HCT116 (cell line): Measurements from ENCODE around the gene ITPK1. TPM values are rescaled to one million over a fixed set of nuclear protein-coding genes. Genes with fewer than 3 reads are reported as not detected.

Experiments
- ATAC-seq: fragments of 200-7000 bp; cut with Tn5 transposase; 2 replicates; pipeline ENCODE4 v1.9.1; 2020; ENCODE audit warnings: mild to moderate bottlenecking, moderate library complexity
- BruUV-seq: library from RNA; stranded (reverse); fragments of 400-500 nt; replicated peaks from 2 replicates; lab custom pipeline; 2021; lab: Mats Ljungman, UMichigan
- CTCF ChIA-PET: fragments of 300-600 bp; sonication (Branson Sonifier 250); formaldehyde crosslinking; loops from one replicate; lab custom pipeline; 2021; ENCODE audit warnings: antibody characterized with exemption; lab: Charles Lee
- POLR2A ChIA-PET: fragments of 300-600, 350-600 bp; sonication (Branson Sonifier 250); formaldehyde crosslinking; loops from one replicate; lab custom pipeline; 2021; ENCODE audit warnings: antibody characterized with exemption; lab: Charles Lee
- RAD21 ChIA-PET, 2 experiments: fragments of 300-600 bp; sonication (Branson Sonifier 250); formaldehyde crosslinking; loops; one replicate each; lab custom pipeline; 2023; ENCODE audit warnings: low total read pairs in 2 of 2; ENCODE audit not compliant: uncharacterized antibody in 2 of 2, unreplicated experiment in 2 of 2, low non-redundant PET in 1 of 2; lab: Charles Lee
- DNase-seq: peaks from one replicate; pipeline ENCODE4 v3.0.0-alpha.2; 2010; ENCODE audit warnings: low read depth, low spot score
- H2AFZ ChIP-seq: fragments of 200-600 bp; shearing (Covaris generic), sonication (generic); 2 replicates; pipeline ENCODE4 v1.6.1; 2017; ENCODE audit warnings: low read depth, mixed run types, mixed read lengths, antibody characterized with exemption, low read length; ENCODE audit not compliant: poor library complexity, severe bottlenecking
- H3K27ac ChIP-seq: 2 replicates; pipeline ENCODE4 v1.5.1; 2012; ENCODE audit warnings: low read depth, low read length
- H3K27me3 ChIP-seq: fragments of 200-600 bp; sonication (generic); 2 replicates; pipeline ENCODE4 v1.6.1; 2016; ENCODE audit warnings: mixed run types, low read length, mixed read lengths; ENCODE audit not compliant: insufficient read depth
- H3K36me3 ChIP-seq, 2 experiments: fragments of 200-500 bp in 1 of 2; fragments of 200-600 bp in 1 of 2; sonication (Bioruptor generic) in 1 of 2; sonication (generic) in 1 of 2; 2 replicates each; pipeline versions ENCODE4 v1.5.1 to v1.6.1; 2014 to 2016; ENCODE audit warnings: low read length in 2 of 2, inconsistent platforms in 1 of 2, mixed read lengths in 1 of 2, mixed run types in 1 of 2; ENCODE audit not compliant: insufficient read depth in 2 of 2, control insufficient read depth in 1 of 2
- H3K4me1 ChIP-seq, 2 experiments: fragments of 200-600 bp in 1 of 2; sonication (generic) in 1 of 2; 2 replicates each; pipeline versions ENCODE4 v1.5.1 to v1.6.1; 2012 to 2017; ENCODE audit warnings: low read length in 2 of 2, inconsistent platforms in 1 of 2, mild to moderate bottlenecking in 1 of 2, mixed read lengths in 1 of 2, mixed run types in 1 of 2, moderate library complexity in 1 of 2; ENCODE audit not compliant: insufficient read depth in 2 of 2, control insufficient read depth in 1 of 2
- H3K4me2 ChIP-seq: fragments of 200-600 bp; sonication (generic); 2 replicates; pipeline ENCODE4 v1.6.1; 2017; ENCODE audit warnings: mixed run types, low read length, mixed read lengths
- H3K4me3 ChIP-seq, 2 experiments: fragments of 200-600 bp in 1 of 2; sonication (generic) in 1 of 2; replicated peaks in 1 of 2; 2 replicates each; pipeline ENCODE4 v1.5.1; 2011 to 2016; ENCODE audit warnings: low read length in 2 of 2, control low read depth in 1 of 2, low read depth in 1 of 2, mild to moderate bottlenecking in 1 of 2, mixed read lengths in 1 of 2, mixed run types in 1 of 2
- H3K79me2 ChIP-seq: fragments of 200-600 bp; sonication (generic); 2 replicates; pipeline ENCODE4 v1.6.1; 2017; ENCODE audit warnings: mild to moderate bottlenecking, mixed run types, low read length, moderate library complexity, mixed read lengths; ENCODE audit not compliant: insufficient read depth
- H3K9ac ChIP-seq: fragments of 200-600 bp; sonication (generic); 2 replicates; pipeline ENCODE4 v1.6.1; 2016; ENCODE audit warnings: low read length, mixed read lengths
- H3K9me2 ChIP-seq: fragments of 200-600 bp; sonication (generic), shearing (Covaris generic); 2 replicates; pipeline ENCODE4 v1.6.1; 2017; ENCODE audit warnings: mixed run types, mild to moderate bottlenecking, moderate library complexity; ENCODE audit not compliant: insufficient read depth
- H3K9me3 ChIP-seq, 2 experiments: fragments of 200-500 bp in 1 of 2; fragments of 200-600 bp in 1 of 2; sonication (Bioruptor generic) in 1 of 2; sonication (generic) in 1 of 2; 2 replicates each; pipeline ENCODE4 v1.6.1; 2014 to 2017; ENCODE audit warnings: low read length in 2 of 2, mixed read lengths in 2 of 2, inconsistent platforms in 1 of 2, low read depth in 1 of 2, mild to moderate bottlenecking in 1 of 2, mixed run types in 1 of 2, moderate library complexity in 1 of 2; ENCODE audit not compliant: control insufficient read depth in 1 of 2, insufficient read depth in 1 of 2
- H4K20me1 ChIP-seq: fragments of 200-600 bp; sonication (generic), shearing (Covaris generic); 2 replicates; pipeline ENCODE4 v1.6.1; 2017; ENCODE audit warnings: mixed run types, mild to moderate bottlenecking, moderate library complexity; ENCODE audit not compliant: insufficient read depth
- CBX3 ChIP-seq: IDR thresholded peaks from 2 replicates; pipeline ENCODE4 v1.6.1; 2012; ENCODE audit warnings: low read depth
- CEBPB ChIP-seq: IDR thresholded peaks from 2 replicates; pipeline ENCODE4 v1.6.1; 2012; ENCODE audit warnings: low read depth
- CTCF ChIP-seq, 3 experiments: fragments of 200-600 bp in 1 of 3; sonication (generic) in 1 of 3; IDR thresholded peaks in 2 of 3; conservative IDR thresholded peaks in 1 of 3; 2 replicates each; pipeline ENCODE4 v1.5.1; 2012 to 2017; ENCODE audit warnings: low read depth in 2 of 3, low read length in 2 of 3, antibody characterized with exemption in 1 of 3, borderline replicate concordance in 1 of 3, control low read depth in 1 of 3, mild to moderate bottlenecking in 1 of 3, mixed read lengths in 1 of 3, mixed run types in 1 of 3, moderate library complexity in 1 of 3; ENCODE audit not compliant: insufficient read depth in 1 of 3
- EGR1 ChIP-seq: IDR thresholded peaks from 2 replicates; pipeline ENCODE4 v1.6.1; 2012; ENCODE audit warnings: low read depth
- ELF1 ChIP-seq: IDR thresholded peaks from 2 replicates; pipeline ENCODE4 v1.6.1; 2012; ENCODE audit warnings: low read depth, borderline replicate concordance
- FOSL1 ChIP-seq: IDR thresholded peaks from 2 replicates; pipeline ENCODE4 v1.6.1; 2012; ENCODE audit warnings: low read depth
- POLR2A ChIP-seq: IDR thresholded peaks from 2 replicates; pipeline ENCODE4 v1.7.0; 2011; ENCODE audit warnings: borderline replicate concordance; ENCODE audit not compliant: insufficient read depth, insufficient read length; ENCODE audit errors: extremely low read depth
- POLR2AphosphoS5 ChIP-seq: IDR thresholded peaks from 2 replicates; pipeline ENCODE4 v1.6.1; 2011; ENCODE audit warnings: mild to moderate bottlenecking, low read depth, low read length, moderate library complexity
- RAD21 ChIP-seq: IDR thresholded peaks from 2 replicates; pipeline ENCODE4 v1.6.1; 2012; ENCODE audit warnings: low read depth, mild to moderate bottlenecking
- SIN3A ChIP-seq: IDR thresholded peaks from 2 replicates; pipeline ENCODE4 v1.6.1; 2012; ENCODE audit warnings: low read depth
- SP1 ChIP-seq: IDR thresholded peaks from 2 replicates; pipeline ENCODE4 v1.6.1; 2012; ENCODE audit warnings: low read depth
- YY1 ChIP-seq: IDR thresholded peaks from 2 replicates; pipeline ENCODE4 v1.6.1; 2011; ENCODE audit warnings: low read length, low read depth, moderate library complexity, mild to moderate bottlenecking; ENCODE audit not compliant: insufficient replicate concordance; ENCODE audit errors: extremely low read depth
- ZFX ChIP-seq: fragments of 450-650 bp; IDR thresholded peaks from 2 replicates; pipeline ENCODE4 v1.6.1; 2017
- ZNF274 ChIP-seq: fragments of 200-500 bp; sonication (Bioruptor generic); IDR thresholded peaks from 2 replicates; pipeline ENCODE4 v1.6.1; 2014; ENCODE audit warnings: mild to moderate bottlenecking, low read depth, low read length, inconsistent platforms
- intact Hi-C: fragments of 100-400 bp; cut with micrococcal nuclease; formaldehyde crosslinking; loops from 2 replicates; pipeline ENCODE4 v1.10.0; 2022
- total RNA-seq: library from RNA; stranded (reverse); gene quantifications from one replicate; pipeline ENCODE4 v1.2.1, GENCODE V29; 2021; ENCODE audit not compliant: unreplicated experiment
- TF ChIP-seq, protein P1 (sequence below): IDR thresholded peaks from 2 replicates; pipeline ENCODE4 v1.6.1; 2011; ENCODE audit warnings: mild to moderate bottlenecking, low read length, moderate library complexity; ENCODE audit not compliant: insufficient replicate concordance; ENCODE audit errors: extremely low read depth

The ITPK1 gene
- total RNA-seq, 1 experiment from 2014 or later = 70.2 TPM

DNA sequence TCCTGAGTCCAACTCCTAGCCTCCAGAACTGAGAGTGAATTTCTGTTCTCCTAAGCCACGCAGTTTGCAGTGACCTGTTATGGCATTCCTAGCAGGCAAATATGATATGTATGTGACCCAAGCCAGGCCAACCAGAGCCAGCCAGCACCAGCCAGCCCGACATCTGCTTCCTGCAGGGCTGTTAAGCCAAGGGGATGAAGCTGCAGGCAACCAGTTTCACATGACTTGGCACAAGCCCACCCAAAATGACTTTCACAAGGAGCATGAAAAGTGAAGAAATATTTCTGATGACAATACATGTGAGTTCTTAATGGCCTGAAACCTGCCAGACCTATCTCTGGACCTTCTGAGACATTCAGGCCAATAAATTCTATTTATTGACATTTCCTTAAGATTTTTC, 68.1 kb downstream of the ITPK1 start:
- H3K79me2 ChIP-seq = peaks cover 15% of the 10 kb centered on the region; the same call in 1 of the 2 replicates
- no peak overlapping the region for H3K4me3 ChIP-seq
- TF ChIP-seq, protein P1, sequence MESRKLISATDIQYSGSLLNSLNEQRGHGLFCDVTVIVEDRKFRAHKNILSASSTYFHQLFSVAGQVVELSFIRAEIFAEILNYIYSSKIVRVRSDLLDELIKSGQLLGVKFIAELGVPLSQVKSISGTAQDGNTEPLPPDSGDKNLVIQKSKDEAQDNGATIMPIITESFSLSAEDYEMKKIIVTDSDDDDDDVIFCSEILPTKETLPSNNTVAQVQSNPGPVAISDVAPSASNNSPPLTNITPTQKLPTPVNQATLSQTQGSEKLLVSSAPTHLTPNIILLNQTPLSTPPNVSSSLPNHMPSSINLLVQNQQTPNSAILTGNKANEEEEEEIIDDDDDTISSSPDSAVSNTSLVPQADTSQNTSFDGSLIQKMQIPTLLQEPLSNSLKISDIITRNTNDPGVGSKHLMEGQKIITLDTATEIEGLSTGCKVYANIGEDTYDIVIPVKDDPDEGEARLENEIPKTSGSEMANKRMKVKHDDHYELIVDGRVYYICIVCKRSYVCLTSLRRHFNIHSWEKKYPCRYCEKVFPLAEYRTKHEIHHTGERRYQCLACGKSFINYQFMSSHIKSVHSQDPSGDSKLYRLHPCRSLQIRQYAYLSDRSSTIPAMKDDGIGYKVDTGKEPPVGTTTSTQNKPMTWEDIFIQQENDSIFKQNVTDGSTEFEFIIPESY = no peak
- TF ChIP-seq, all 23 proteins: peak for 0
- no peak for ATAC-seq
- no peak for DNase-seq
- H3K4me1 ChIP-seq = peaks cover 51 to 66% of the 10 kb centered on the region in 2 experiments
- no peaks in the 10 kb centered on the region for H3K27me3 ChIP-seq
- intact Hi-C loops = no loop called here
- no peaks in the 10 kb centered on the region for H3K36me3 ChIP-seq
- H4K20me1 ChIP-seq = no peaks in the 10 kb centered on the region
- no peak overlapping the region for H3K9ac ChIP-seq
- RAD21 ChIA-PET = no interaction called here
- POLR2A ChIA-PET = no interaction called here
- no peak overlapping the region for H2AFZ ChIP-seq
- BruUV-seq = no TSS peak
- no peak overlapping the region for H3K4me2 ChIP-seq
- CTCF ChIA-PET = no interaction called here
- no peaks in the 10 kb centered on the region for H3K9me3 ChIP-seq
- no peak overlapping the region for H3K27ac ChIP-seq
- no peaks in the 10 kb centered on the region for H3K9me2 ChIP-seq

- BruUV-seq = no TSS peak
- no peak overlapping the region for H3K4me2 ChIP-seq
- POLR2A ChIA-PET = no interaction called here
- H4K20me1 ChIP-seq = no peaks in the 10 kb centered on the region
- H3K79me2 ChIP-seq = peaks cover 20% of the 10 kb centered on the region; the same call in 1 of the 2 replicates
- H3K4me1 ChIP-seq = peaks cover 57 to 71% of the 10 kb centered on the region in 2 experiments
- no peak overlapping the region for H3K27ac ChIP-seq
- H3K9me3 ChIP-seq = no peaks in the 10 kb centered on the region
- intact Hi-C loops = no loop called here
- H3K4me3 ChIP-seq = no peak overlapping the region
- RAD21 ChIA-PET = no interaction called here
- H3K9me2 ChIP-seq = no peaks in the 10 kb centered on the region
- no peak for ATAC-seq
- H3K36me3 ChIP-seq = no peaks in the 10 kb centered on the region
- no peak for DNase-seq
- H2AFZ ChIP-seq = no peak overlapping the region
- no peaks in the 10 kb centered on the region for H3K27me3 ChIP-seq
- CTCF ChIA-PET = no interaction called here
- no peak overlapping the region for H3K9ac ChIP-seq
- TF ChIP-seq RAD21 = no peak
- TF ChIP-seq EGR1 = no peak
- TF ChIP-seq YY1 = no peak
- TF ChIP-seq SP1 = no peak
- no peak for TF ChIP-seq CTCF (IDR thresholded peaks at IDR 0.05 in 2 of 3, conservative IDR thresholded peaks at IDR 0.05 in 1 of 3; ENCODE audit: borderline replicate concordance in 1 of 3, insufficient read depth in 1 of 3, low read depth in 2 of 3, low read length in 2 of 3)
- TF ChIP-seq POLR2A = no peak
- no peak for TF ChIP-seq ELF1
- TF ChIP-seq POLR2AphosphoS5 = no peak
- TF ChIP-seq CEBPB = no peak
- TF ChIP-seq, protein P1 = no peak
- TF ChIP-seq ZNF274 = no peak
- no peak for TF ChIP-seq SIN3A
- no peak for TF ChIP-seq FOSL1
- no peak for TF ChIP-seq CBX3
- TF ChIP-seq ZFX = no peak
Measured at GRCh38 chr14:93047157-93047556, 68.6 kb downstream of the ITPK1 start.
